Common myeloid progenitor, CD34-positive (primary cell): Measurements from ENCODE around the gene SPTBN1.
"Not testable (repeated sequence)": the region's sequence is repeated elsewhere in the genome, so short reads cannot be mapped to it uniquely, and the experiment has no call there.

Experiments used
- CTCF ChIA-PET: fragments of 350-600 bp; sonication (Branson Sonifier 250); formaldehyde crosslinking; loops from one replicate; lab custom pipeline; 2021; ENCODE audit warnings: antibody characterized with exemption; lab: Charles Lee
- POLR2A ChIA-PET: fragments of 350-600 bp; sonication (Branson Sonifier 250); formaldehyde crosslinking; loops from one replicate; lab custom pipeline; 2021; ENCODE audit warnings: antibody characterized with exemption; lab: Charles Lee
- DNase-seq, 3 donors: peaks; one replicate each; pipeline versions ENCODE4 v3.0.0 to v3.0.0-alpha.2; 2013
- H3K27ac ChIP-seq, 2 experiments: 1 replicate in 1 of 2; 2 replicates in 1 of 2; pipeline ENCODE4 v1.7.0; 2013; ENCODE audit warnings: inconsistent platforms in 2 of 2, low read length in 2 of 2, mild to moderate bottlenecking in 2 of 2, low read depth in 1 of 2, moderate library complexity in 1 of 2; ENCODE audit not compliant: severe bottlenecking in 2 of 2, insufficient read depth in 1 of 2, poor library complexity in 1 of 2
- H3K27me3 ChIP-seq, 5 experiments: replicated peaks in 2 of 5; 1 replicate in 3 of 5; 2 replicates in 2 of 5; pipeline versions ENCODE4 v1.6.1 to v1.7.0; 2013; ENCODE audit warnings: low read length in 4 of 5, mild to moderate bottlenecking in 2 of 5, moderate library complexity in 2 of 5, inconsistent platforms in 1 of 5; ENCODE audit not compliant: insufficient read depth in 5 of 5, control insufficient read depth in 4 of 5
- H3K36me3 ChIP-seq, 4 experiments: 1 replicate in 2 of 4; 2 replicates in 2 of 4; pipeline versions ENCODE4 v1.6.1 to v1.7.0; 2013; ENCODE audit warnings: low read length in 3 of 4, control low read depth in 1 of 4, mild to moderate bottlenecking in 1 of 4; ENCODE audit not compliant: control insufficient read depth in 4 of 4, insufficient read depth in 4 of 4
- H3K4me1 ChIP-seq, 4 experiments: 1 replicate in 3 of 4; 2 replicates in 1 of 4; pipeline versions ENCODE4 v1.6.1 to v1.7.1; 2013; ENCODE audit warnings: low read length in 3 of 4, mild to moderate bottlenecking in 3 of 4, control low read depth in 1 of 4, inconsistent platforms in 1 of 4, moderate library complexity in 1 of 4; ENCODE audit not compliant: control insufficient read depth in 4 of 4, insufficient read depth in 4 of 4; ENCODE audit errors: control extremely low read depth in 1 of 4
- H3K4me3 ChIP-seq, 7 experiments: 1 replicate in 4 of 7; 2 replicates in 3 of 7; pipeline versions ENCODE4 v1.5.1 to v1.7.0; 2013; ENCODE audit warnings: mild to moderate bottlenecking in 7 of 7, low read length in 6 of 7, moderate library complexity in 6 of 7, inconsistent platforms in 2 of 7, low read depth in 2 of 7, control low read depth in 1 of 7; ENCODE audit not compliant: insufficient read depth in 4 of 7, control insufficient read depth in 1 of 7; ENCODE audit errors: extremely low read depth in 1 of 7
- H3K9me3 ChIP-seq, 5 experiments: 1 replicate in 4 of 5; 2 replicates in 1 of 5; pipeline versions ENCODE4 v1.6.1 to v1.7.1; 2013; ENCODE audit warnings: low read length in 4 of 5, mild to moderate bottlenecking in 2 of 5, inconsistent platforms in 1 of 5, low read depth in 1 of 5, moderate library complexity in 1 of 5; ENCODE audit not compliant: control insufficient read depth in 4 of 5, insufficient read depth in 2 of 5; ENCODE audit errors: control extremely low read depth in 1 of 5
- WGBS: methylation state at CpG from one replicate; pipeline ENCODE4 v1.1.5; 2013; ENCODE audit not compliant: insufficient coverage; 5-methylcytosine and 5-hydroxymethylcytosine counted together

The SPTBN1 gene

GRCh38 chr2:54503192-54503591 lies 47.1 kb downstream of the SPTBN1 start:
- WGBS: 74% methylated on average over 3 of the region's 3 CpGs
- Histone ChIP-seq H3K4me3 (no peak overlapping the region), H3K27ac (no peak overlapping the region), H3K4me1 (peaks cover 0 to 10% (median 2%) of the 10 kb centered on the region in 4 experiments), H3K36me3 (no peaks in the 10 kb centered on the region), H3K27me3 (no peaks in the 10 kb centered on the region), H3K9me3 (no peaks in the 10 kb centered on the region)
- ChIA-PET CTCF (interaction anchor here (0.7 to 5.8 kb wide), 20 partner anchors 10 to 396 kb away, joined by 3 to 26 read pairs (median 4); no protein-coding TSS in a partner anchor), POLR2A (no interaction called here)
- peak; percentile 73 to 84 (median 81) for DNase-seq

GRCh38 chr2:54503828-54504227 lies 47.7 kb downstream of the SPTBN1 start:
- no peak overlapping the region for H3K27ac ChIP-seq
- no CpG with 5 or more reads among the region's 1 CpG for WGBS

DNA sequence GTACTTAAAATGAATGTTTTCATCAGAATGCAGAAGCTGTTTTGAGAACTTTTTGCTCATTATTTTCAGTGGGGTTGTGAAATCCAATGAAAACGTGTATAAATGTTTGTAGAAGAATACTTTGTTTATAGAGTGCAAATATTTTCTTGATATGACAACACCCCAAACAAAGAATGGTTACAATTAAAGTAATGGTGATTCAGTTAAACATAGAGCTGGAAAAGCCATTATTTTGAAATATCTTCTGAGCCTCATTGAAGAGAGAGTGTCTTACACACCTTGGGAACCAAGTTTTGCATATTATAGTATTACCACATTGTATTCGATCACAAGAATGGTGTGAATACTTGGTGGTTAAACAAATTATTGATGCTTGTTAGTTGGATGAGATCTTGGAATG lies 48.7 kb downstream of the SPTBN1 start:
- WGBS: no CpG with 5 or more reads among the region's 2 CpGs
- H3K27me3 ChIP-seq: no peaks in the 10 kb centered on the region
- peaks cover 0 to 10% (median 3%) of the 10 kb centered on the region in 4 experiments for H3K4me1 ChIP-seq
- no peak for DNase-seq
- H3K36me3 ChIP-seq: no peaks in the 10 kb centered on the region
- H3K4me3 ChIP-seq: no peak overlapping the region
- CTCF ChIA-PET: interaction anchor here (0.8 to 5.8 kb wide), 9 partner anchors 13 to 398 kb away, joined by 3 to 26 read pairs (median 4); no protein-coding TSS in a partner anchor
- no peak overlapping the region for H3K27ac ChIP-seq
- POLR2A ChIA-PET: interaction anchor here (0.5 kb wide), 1 partner anchor 34 kb away, joined by 4 read pairs; no protein-coding TSS in a partner anchor
- no peaks in the 10 kb centered on the region for H3K9me3 ChIP-seq

More at GRCh38 chr2:54503828-54504227, 47.7 kb downstream of the SPTBN1 start:
- Histone ChIP-seq H3K4me1 (peaks cover 0 to 10% (median 2%) of the 10 kb centered on the region in 4 experiments), H3K9me3 (no peaks in the 10 kb centered on the region), H3K27me3 (no peaks in the 10 kb centered on the region), H3K4me3 (no peak overlapping the region), H3K36me3 (no peaks in the 10 kb centered on the region)
- POLR2A ChIA-PET: no interaction called here
- DNase-seq: no peak
- CTCF ChIA-PET: interaction anchor here (1.0 to 5.8 kb wide), 7 partner anchors 20 to 397 kb away, joined by 3 to 26 read pairs (median 5); no protein-coding TSS in a partner anchor

GRCh38 chr2:54508541-54508940 lies 52.4 kb downstream of the SPTBN1 start:
- DNase-seq: no peak
- CTCF ChIA-PET: no interaction called here
- POLR2A ChIA-PET: no interaction called here
- Histone ChIP-seq H3K9me3 (no peaks in the 10 kb centered on the region), H3K27ac (no peak overlapping the region), H3K36me3 (no peaks in the 10 kb centered on the region), H3K4me1 (peaks cover 0 to 22% (median 8%) of the 10 kb centered on the region in 4 experiments), H3K27me3 (no peaks in the 10 kb centered on the region), H3K4me3 (no peak overlapping the region)
- 98% methylated on average over 6 of the region's 6 CpGs for WGBS

GRCh38 chr2:54509043-54509442 lies 52.9 kb downstream of the SPTBN1 start:
- H3K4me3 ChIP-seq, H3K36me3 ChIP-seq, H3K27ac ChIP-seq, POLR2A ChIA-PET, H3K9me3 ChIP-seq, DNase-seq, H3K27me3 ChIP-seq, CTCF ChIA-PET: not testable (repeated sequence)
- WGBS: 100% methylated on average over 3 of the region's 5 CpGs
- peaks cover 0 to 22% (median 8%) of the 10 kb centered on the region in 4 experiments for H3K4me1 ChIP-seq

- no peak overlapping the region for H3K27ac ChIP-seq
- H3K4me3 ChIP-seq: no peak overlapping the region
- DNase-seq: no peak
- no peaks in the 10 kb centered on the region for H3K27me3 ChIP-seq
- peaks cover 0 to 22% (median 8%) of the 10 kb centered on the region in 4 experiments for H3K4me1 ChIP-seq
- 100% methylated on average over 1 of the region's 2 CpGs for WGBS
- POLR2A ChIA-PET: no interaction called here
- H3K36me3 ChIP-seq: no peaks in the 10 kb centered on the region
- CTCF ChIA-PET: interaction anchor here (1.2 to 1.5 kb wide), 3 partner anchors 9 to 335 kb away, joined by 3 to 5 read pairs (median 4); no protein-coding TSS in a partner anchor
- H3K9me3 ChIP-seq: no peaks in the 10 kb centered on the region
These were observed 54.8 kb downstream of the SPTBN1 start for GRCh38 chr2:54510916-54511315.

- no peaks in the 10 kb centered on the region for H3K36me3 ChIP-seq
- POLR2A ChIA-PET: no interaction called here
- no peak overlapping the region for H3K27ac ChIP-seq
- CTCF ChIA-PET: interaction anchor here (1.2 to 1.5 kb wide), 3 partner anchors 11 to 336 kb away, joined by 3 to 5 read pairs (median 4); no protein-coding TSS in a partner anchor
- H3K27me3 ChIP-seq: no peaks in the 10 kb centered on the region
- no peaks in the 10 kb centered on the region for H3K9me3 ChIP-seq
- DNase-seq: no peak
- peaks cover 0 to 22% (median 8%) of the 10 kb centered on the region in 4 experiments for H3K4me1 ChIP-seq
- WGBS: 100% methylated on average over 1 of the region's 3 CpGs
- H3K4me3 ChIP-seq: no peak overlapping the region
These were observed 56.1 kb downstream of the SPTBN1 start for GRCh38 chr2:54512183-54512582.
